ENCODE results near the gene CAMTA1.
A peak's percentile ranks its signal among the peaks of the same experiment; 100 is the strongest.

Gene CAMTA1

GRCh38 chr1:7733276-7733675, 948.0 kb downstream of the CAMTA1 start:
- no peak for DNase-seq

- DNase-seq = no peak
Observed at GRCh38 chr1:7738044-7738443, 952.8 kb downstream of the CAMTA1 start.

- no peak for DNase-seq
Observed at GRCh38 chr1:7743346-7743745, 958.1 kb downstream of the CAMTA1 start.

- no peak for DNase-seq
Observed at GRCh38 chr1:7744882-7745281, 959.6 kb downstream of the CAMTA1 start.

- DNase-seq = no peak
Observed at GRCh38 chr1:7745783-7746182, 960.5 kb downstream of the CAMTA1 start.

GRCh38 chr1:7747605-7748004, 962.4 kb downstream of the CAMTA1 start:
- DNase-seq = no peak

GRCh38 chr1:7749126-7749525, 963.9 kb downstream of the CAMTA1 start:
- DNase-seq = no peak

GRCh38 chr1:7751174-7751573, 965.9 kb downstream of the CAMTA1 start:
- no peak for DNase-seq

GRCh38 chr1:7752512-7753417, 967.5 kb downstream of the CAMTA1 start:
- DNase-seq = peak; percentile 60

GRCh38 chr1:7753641-7754040, 968.4 kb downstream of the CAMTA1 start:
- no peak for DNase-seq

- DNase-seq = no peak
Observed at GRCh38 chr1:7754234-7754633, 969.0 kb downstream of the CAMTA1 start.

- no peak for DNase-seq
Observed at GRCh38 chr1:7755448-7755847, 970.2 kb downstream of the CAMTA1 start.

GRCh38 chr1:7760245-7760644, 975.0 kb downstream of the CAMTA1 start:
- DNase-seq = no peak

GRCh38 chr1:7761103-7761502, 975.8 kb downstream of the CAMTA1 start:
- DNase-seq = no peak

- no peak for DNase-seq
Observed at GRCh38 chr1:7767176-7767575, 981.9 kb downstream of the CAMTA1 start.

GRCh38 chr1:7768583-7768982, 983.3 kb downstream of the CAMTA1 start:
- DNase-seq = no peak

GRCh38 chr1:7769673-7770412, 984.6 kb downstream of the CAMTA1 start:
- no peak for DNase-seq

- DNase-seq = no peak
Observed at GRCh38 chr1:7770669-7770996, 985.4 kb downstream of the CAMTA1 start.

- peak; percentile 87 for DNase-seq
Observed at GRCh38 chr1:7770997-7771822, 986.0 kb downstream of the CAMTA1 start, which contains the start of gene VAMP3. TSS of gene VAMP3 (plus strand) at chr1:7771296. CDS start at chr1:7771384, 88 bp downstream.

- DNase-seq = no peak
Observed at GRCh38 chr1:7771823-7772299, 986.6 kb downstream of the CAMTA1 start.

- DNase-seq = no peak
Observed at GRCh38 chr1:7777591-7777990, 992.3 kb downstream of the CAMTA1 start.

- DNase-seq = no peak
Observed at GRCh38 chr1:7778133-7778628, 992.9 kb downstream of the CAMTA1 start.

GRCh38 chr1:7780976-7781375, 995.7 kb downstream of the CAMTA1 start:
- DNase-seq = no peak
